SK-N-SH treated with all-trans-retinoic acid at 6 μM for 48 hours (cell line): Measurements from ENCODE around the gene DYRK3.

Experiments used
- ATAC-seq: fragments of 200-7000 bp; cut with Tn5 transposase; 3 replicates; pipeline ENCODE4 v1.9.1; 2020; ENCODE audit warnings: mild to moderate bottlenecking, moderate library complexity
- ISL1 ChIP-seq: fragments of 250-450 bp; sonication (Bioruptor Pico); IDR thresholded peaks from 2 replicates; pipeline ENCODE4 v2.1.2; 2022; ENCODE audit warnings: mild to moderate bottlenecking, moderate library complexity
- ZC3H10 ChIP-seq: fragments of 250-450 bp; sonication (Bioruptor Pico); IDR thresholded peaks from 2 replicates; pipeline ENCODE4 v1.5.1; 2021; ENCODE audit warnings: mild to moderate bottlenecking, moderate library complexity
- ZFP3 ChIP-seq: fragments of 250-450 bp; sonication (Bioruptor Pico); IDR thresholded peaks from 2 replicates; pipeline ENCODE4 v1.5.0; 2020; ENCODE audit warnings: mild to moderate bottlenecking, moderate library complexity
- TF ChIP-seq, protein P1 (sequence below): fragments of 250-450 bp; sonication (Bioruptor Pico); IDR thresholded peaks from 2 replicates; pipeline ENCODE4 v1.8.0; 2021; ENCODE audit warnings: low read depth, mild to moderate bottlenecking, moderate library complexity, borderline replicate concordance

DYRK3 gene

DNA sequence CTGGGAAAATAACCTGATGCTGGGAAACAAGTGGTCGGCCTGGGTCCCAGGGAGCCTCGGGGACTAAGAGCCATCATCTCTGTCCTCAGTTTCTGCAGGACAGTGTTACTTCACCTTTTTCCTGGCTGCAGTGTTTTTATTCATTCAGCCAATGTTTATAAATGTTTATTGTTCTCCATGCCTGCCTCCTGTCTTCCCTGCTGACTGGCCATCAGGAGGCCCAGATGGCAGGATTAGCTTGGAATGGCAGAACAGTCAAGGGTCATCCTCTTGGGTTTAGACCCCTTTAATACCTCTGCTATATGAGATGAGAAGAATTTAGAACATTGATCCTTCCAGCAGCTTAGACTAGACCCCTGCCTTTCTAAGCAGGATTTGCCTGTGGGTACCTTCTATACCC is 62.7 kb downstream of the DYRK3 start:
- ATAC-seq = no peak
- TF ChIP-seq ISL1 (no peak), ZFP3 (CRISPR knock-in tag) (no peak), ZC3H10 (CRISPR knock-in tag) (no peak)
- TF ChIP-seq, protein P1, sequence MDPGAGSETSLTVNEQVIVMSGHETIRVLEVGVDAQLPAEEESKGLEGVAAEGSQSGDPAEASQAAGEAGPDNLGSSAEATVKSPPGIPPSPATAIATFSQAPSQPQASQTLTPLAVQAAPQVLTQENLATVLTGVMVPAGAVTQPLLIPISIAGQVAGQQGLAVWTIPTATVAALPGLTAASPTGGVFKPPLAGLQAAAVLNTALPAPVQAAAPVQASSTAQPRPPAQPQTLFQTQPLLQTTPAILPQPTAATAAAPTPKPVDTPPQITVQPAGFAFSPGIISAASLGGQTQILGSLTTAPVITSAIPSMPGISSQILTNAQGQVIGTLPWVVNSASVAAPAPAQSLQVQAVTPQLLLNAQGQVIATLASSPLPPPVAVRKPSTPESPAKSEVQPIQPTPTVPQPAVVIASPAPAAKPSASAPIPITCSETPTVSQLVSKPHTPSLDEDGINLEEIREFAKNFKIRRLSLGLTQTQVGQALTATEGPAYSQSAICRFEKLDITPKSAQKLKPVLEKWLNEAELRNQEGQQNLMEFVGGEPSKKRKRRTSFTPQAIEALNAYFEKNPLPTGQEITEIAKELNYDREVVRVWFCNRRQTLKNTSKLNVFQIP (CRISPR knock-in tag) = no peak
